Epidermal melanocyte (primary cell): ENCODE data around the gene SUMO4.
"Not testable (repeated sequence)": the region's sequence is repeated elsewhere in the genome, so short reads cannot be mapped to it uniquely, and the experiment has no call there.

ENCODE experiments used
- DNase-seq: peaks from one replicate; pipeline ENCODE4 v3.0.0; 2011; ENCODE audit warnings: low spot score; ENCODE audit not compliant: insufficient read length

The SUMO4 gene

DNA sequence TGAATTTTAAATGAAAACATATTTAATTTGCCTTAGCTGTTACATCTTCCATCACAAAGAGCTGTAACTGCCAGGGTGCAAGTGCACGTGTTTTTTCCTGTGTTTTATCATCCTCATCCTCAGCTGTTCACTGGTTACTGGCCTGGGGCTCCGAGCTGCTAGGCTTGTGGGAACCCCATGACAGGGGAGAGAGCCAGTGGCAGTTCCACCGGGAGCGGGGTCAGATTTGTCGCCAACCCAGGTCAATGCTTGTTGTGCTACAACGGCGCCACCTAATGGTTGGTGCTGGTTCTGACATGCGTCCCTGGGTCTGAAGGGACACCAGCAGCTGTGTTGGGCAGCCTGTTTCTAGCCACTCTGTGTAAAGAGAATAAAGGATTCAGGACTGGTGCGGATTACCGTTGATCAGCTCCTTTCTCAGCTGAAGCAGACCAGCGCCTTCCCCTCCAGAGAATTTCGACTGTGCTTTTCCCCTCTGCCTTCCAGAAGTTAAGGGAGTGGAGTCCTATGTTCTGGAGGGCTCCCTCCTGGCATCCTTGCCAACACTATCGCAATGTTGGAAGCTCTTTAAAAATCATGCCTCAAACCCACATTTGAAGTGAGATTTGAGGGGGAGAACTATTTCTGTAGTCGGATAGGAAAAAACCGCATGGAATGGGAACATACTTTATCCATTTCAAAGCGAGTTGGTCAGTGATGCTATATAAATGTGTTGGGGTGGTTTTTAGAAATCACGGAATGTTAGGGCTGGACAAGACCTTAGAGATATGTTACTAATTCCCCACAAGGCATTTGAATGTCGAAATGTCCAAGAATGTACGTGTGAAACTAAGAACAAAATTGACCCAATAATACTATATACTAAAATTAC lies 32.1 kb downstream of the SUMO4 start:
- peak; percentile 86 for DNase-seq

DNA sequence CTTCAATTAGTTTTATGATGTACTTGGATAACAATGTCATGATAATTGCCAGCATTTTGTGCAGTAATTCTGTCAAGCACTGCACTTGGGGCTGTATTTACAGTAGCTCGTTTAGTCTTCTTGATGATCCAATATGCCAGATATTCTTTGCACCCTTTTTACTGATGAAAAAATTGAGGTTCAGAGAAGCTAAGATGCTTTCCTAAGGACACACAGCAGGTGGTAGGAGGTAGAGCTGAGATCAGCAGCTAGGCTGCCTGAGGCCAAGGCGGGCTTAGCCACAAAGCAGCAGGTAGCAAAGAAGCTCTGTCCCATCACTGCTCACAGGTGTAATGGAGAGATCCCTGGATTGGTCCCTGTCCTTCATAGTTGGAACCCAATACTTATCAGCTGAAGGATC lies 33.3 kb downstream of the SUMO4 start:
- no peak for DNase-seq

DNA sequence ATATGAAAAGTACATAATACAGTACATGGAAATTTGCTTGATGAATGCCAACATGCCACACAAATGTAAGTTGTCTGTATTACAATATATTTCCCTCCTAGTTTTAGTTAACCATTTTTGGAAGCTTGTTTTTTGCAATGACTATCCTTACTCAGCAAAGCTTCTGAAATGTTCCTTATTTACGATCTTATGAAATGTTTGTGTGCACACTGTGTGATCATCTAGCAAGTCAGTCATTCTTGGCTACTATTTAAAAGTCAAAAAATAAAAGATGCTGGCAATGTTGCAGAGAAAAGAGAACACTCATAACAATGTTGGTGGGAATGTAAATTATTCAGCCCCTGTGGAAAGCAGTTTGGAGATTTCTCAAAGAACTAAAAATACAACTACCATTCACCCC lies 33.8 kb downstream of the SUMO4 start:
- DNase-seq, result no peak

DNA sequence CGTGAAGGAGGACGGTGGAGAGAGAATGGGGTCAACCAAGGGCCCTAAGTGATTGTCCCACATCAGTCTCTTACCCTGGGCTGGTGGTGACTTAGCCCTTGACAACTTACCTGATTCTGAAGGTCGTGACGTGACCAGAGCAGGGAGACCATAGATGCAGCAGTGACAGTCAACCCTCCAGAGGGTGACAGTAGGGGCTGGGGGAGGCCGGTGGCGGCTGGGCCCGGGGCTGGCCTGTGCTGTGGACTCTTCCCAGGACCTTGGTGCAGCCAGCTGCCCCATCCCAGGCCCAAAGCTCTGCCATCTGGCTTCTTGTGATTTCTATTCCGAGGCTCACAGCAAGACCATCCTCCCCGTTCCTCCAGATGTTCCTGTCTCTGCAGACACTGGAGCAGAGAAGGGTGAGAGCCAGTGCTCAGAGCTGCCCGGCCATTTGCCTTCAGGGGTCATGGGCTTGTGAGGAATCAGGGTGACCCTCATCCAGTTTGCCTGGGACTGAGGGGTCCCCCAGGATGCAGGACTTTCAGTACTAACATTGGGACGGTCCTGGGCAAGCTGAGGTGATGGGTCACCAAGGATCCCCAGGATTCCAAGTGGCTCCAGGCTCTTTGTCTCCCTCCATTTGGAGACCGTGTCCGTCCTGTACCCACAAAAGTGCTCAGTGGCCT lies 36.0 kb downstream of the SUMO4 start:
- no peak for DNase-seq

DNA sequence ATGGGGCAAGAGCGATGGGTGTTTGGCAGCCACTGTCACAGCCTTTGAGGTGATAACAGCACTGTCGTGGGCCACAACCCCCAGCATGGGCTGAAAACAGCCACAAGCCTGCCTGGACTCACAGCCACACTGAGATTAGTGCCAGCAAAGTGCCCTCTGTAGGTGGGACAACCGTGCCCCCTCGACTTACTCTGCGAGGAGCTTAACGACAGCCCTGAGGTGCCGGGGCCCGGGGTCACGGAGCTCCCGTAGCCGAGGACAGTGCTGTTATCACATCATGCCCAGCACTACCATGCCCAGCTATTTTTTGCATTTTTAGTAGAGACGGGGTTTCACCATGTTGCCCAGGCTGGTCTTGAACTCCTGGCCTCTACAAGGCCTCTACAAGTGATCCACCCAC lies 36.6 kb downstream of the SUMO4 start:
- DNase-seq, result no peak

DNA sequence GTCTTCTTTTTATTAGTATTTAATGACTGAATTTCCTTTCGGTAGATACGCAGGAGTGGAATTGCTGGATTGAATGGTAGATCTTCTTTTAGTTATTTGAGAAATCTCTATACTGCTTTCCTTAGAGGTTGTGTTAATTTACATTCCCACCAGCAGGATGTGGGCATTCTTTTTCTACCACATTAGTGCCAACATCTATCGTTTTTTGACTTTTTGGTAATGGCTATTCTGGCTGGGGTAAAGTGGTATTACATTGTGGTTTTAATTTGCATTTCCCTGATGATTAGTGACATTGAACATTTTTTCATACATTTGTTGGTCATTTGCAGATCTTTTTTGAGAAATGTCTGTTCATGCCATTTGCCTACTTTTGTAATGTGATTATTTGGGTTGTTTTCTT lies 37.1 kb downstream of the SUMO4 start:
- DNase-seq, result no peak

DNA sequence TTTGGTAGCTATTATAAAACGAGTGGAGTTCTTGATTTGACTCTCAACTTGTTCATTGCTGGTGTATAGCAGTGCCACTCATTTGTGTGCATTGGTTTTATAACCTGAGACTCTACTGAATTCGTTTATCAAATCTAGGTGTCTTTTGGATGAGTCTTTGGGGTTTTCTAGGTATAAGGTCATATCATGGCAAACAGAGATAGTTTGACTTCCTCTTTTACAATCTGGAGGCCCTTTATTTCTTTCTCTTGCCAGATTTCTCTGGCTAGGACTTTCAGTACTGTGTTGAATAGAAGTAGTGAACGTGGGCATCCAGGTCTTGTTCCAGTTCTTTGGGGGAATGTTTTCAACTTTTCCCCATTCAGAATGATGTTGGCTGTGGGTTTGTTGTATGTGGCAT lies 38.8 kb downstream of the SUMO4 start:
- DNase-seq, result no peak

DNA sequence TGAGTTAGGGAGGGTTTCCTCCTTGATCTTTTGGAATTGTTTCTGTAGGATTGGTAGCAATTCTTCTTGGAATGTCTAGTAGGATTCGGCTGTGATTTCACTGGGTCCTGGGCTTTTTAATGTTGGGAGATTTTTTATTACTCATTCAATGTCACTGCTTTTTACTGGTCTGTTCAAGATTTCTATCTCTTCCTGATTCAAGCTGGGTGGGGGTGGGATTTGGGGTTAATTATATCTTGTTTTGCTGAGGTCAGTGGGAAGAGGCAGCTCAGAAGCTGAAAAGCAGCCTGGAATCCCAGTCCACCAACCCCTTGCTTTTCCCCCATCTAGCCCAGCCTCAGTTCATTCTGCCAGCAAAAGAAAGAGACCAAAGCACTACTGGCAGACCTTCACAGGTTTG lies 39.6 kb downstream of the SUMO4 start:
- no peak for DNase-seq

DNA sequence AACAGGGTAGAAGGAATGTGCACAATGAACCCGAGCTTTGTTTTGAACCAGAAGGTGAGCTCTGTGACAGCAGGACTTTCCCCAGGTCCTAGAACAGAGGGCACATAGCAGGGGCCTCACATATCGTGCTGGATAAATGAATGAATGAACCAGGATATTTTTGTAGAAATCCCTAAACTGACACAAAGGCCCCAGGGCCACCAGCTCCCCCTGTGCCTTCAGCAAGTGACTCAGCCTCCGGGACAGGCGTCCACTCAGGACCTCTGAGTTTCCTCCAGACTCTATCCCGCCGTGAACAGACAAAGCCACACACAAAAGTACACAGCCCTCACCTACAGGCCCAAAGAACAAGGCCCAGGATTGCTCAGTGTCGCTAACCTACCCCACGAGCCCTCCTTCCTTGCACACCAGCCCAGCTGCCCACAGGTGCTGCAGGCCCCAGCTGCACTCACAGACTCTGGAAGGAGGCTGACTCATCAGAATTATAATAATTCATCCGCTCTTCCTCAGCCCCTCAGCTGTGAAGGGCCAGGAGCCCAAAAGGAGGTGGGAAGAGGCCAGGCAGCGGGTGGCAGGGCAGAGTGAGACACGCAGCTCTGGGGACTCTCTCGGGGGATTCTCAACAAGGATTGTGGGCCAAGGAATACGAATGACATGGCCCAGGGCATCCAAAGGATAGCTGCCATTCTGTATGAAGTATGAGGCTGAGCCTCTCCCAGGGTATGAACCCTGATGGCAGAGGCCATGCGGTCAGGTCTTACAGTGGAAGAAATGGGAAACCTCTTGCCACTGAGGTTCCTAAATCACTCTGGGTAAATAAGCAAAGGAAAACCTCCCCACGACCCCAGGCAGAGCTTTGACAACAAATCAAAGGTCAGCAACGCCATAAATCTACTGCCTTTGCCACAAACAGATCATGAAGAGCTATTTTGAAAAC lies 40.9 kb downstream of the SUMO4 start:
- DNase-seq, result no peak

DNA sequence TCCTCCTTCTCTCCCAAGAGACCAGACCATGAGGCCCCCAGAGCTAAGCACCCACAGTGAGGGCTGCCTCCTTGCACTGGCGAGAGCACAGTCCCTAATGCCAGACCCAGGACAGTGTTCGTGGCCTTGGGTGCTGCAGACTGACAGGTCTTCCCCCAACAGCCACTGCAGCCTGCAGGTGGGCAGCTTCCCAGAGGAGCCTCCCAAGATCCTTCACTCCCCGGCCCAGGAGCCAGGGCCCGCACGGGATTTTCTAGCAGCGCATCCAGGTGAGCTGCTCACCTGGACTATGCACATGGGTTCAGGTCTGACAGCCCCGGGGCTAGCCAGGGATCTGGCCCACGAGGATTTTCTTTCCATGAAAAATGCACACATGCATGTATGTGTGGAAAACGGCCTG lies 41.7 kb downstream of the SUMO4 start:
- DNase-seq, result no peak

DNA sequence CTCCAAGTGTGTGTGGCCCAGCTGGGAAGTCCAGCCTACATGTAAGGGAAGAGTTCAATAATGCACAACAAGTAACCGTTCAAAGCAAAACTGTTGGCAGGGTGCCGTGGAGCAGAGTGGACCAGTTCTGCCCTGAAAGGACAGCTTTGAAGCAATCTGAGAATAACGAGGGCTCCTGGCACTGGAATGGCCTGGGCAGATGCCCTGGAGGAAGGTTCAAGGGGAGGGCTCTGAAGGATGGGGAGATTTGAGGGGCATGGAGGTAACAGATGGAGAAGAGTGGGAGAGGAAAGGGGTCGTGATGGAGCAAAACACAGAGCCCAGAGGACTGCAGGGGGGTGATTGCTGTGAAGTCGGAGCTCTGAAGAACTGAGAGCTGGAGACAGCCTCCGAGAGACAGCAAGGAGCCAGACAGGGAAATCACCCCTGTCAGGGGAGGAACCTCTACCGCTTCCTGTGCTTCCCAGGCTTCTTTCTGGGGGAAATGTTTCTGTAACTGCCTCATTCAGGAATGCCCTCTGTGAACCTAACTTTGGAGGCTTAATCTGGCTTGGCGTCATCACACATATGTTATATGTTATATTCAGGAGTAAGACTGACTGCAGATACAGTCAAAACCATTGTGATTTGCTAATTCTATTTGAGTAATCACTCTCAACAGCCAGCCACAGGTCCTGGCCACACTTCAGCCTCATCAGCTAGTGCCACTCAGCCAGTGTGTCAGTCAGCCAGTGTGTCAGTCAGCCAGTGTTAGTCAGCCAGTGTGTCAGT lies 43.5 kb downstream of the SUMO4 start:
- no peak for DNase-seq

DNA sequence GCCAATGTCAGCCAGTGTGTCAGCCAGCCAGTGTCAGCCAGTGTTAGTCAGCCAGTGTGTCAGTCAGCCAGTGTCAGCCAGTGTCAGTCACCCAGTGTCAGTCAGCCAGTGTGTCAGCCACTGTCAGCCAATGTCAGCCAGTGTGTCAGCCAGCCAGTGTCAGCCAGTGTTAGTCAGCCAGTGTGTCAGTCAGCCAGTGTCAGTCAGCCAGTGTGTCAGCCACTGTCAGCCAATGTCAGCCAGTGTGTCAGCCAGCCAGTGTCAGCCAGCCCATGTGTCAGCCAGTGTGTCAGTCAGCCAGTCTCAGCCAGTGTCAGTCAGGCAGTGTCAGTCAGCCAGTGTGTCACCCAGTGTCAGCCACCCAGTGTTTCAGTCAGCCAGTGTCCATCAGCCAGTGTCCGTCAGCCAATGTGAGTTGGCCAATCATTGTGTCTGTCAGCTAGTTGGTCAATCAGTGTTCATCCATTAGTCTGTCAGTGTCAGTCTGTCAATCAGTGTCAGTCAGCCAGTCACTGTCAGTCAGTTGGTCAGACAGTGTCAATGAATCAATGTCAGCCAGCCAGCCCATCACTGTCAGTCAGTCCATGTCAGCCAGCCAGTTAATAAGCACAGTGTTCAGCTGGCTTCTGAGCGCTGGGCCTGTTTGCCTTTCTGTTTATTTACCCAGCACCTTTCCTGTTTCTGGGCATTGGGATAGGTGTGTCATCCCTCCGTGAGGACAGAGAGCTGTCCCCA lies 44.5 kb downstream of the SUMO4 start:
- not testable (repeated sequence) for DNase-seq

DNA sequence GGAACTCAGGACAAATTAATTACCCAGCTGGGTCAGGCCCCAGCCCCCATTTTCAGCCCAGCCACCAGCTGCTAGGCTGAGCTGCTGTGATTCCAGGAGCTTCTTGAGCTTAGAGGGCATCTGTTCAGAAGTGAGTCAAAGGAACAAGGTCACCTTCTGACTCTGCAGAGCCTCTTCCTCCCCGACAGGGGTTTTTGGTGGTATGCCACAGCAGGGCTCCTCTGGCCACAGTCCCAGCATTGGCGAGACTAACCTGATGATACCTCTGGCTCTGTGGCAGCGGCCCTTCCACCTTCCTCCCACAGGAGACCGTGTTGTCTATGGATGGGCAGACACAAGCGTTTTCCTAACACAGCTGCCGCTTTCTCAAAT lies 45.0 kb downstream of the SUMO4 start:
- no peak for DNase-seq

DNA sequence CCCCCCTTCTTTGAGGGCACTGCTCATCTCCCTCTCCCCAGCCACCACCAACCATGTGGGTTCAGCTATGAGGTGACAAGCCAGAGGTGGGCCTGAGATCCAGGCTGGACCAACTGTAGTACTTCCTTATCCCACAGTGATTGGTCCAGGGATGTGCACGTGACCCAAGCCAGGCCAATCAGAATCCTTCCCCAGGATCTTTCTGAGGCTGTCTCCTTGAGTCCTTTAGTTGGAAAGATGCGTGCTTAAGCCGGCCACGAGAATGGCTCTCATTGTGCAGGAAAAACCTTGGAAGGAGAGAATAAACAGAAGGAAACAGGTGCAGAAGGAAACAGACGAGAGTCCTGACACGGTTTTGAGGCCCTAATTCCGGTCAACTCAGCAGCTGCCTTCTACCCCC lies 45.5 kb downstream of the SUMO4 start:
- no peak for DNase-seq

DNA sequence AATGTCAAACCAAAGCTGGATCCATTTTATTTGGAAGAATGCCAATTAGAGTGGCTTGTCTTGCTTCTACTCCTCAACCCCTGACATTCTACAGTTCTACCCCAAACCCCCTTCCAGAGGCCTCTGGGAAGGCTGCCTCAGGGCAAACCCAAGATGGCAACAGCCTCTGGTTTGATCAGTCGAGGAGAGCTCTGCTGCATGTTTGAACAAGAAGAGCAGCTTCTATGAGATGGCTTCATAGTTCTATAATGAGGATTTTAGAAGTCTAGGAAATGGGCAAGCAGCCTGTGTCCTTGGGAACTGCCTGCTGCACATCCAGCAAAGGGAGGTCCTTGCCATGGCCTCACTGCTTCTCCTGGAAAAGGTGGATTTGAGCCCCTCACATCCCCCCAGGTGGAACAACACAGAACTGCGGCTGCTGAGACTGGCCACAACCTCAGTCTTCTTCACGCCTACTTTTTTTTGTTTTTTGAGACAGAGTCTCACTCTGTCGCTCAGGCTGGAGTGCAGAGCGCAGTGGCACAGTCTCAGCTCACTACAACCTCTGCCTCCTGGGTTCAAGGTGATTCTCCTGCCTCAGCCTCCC lies 46.8 kb downstream of the SUMO4 start:
- no peak for DNase-seq

DNA sequence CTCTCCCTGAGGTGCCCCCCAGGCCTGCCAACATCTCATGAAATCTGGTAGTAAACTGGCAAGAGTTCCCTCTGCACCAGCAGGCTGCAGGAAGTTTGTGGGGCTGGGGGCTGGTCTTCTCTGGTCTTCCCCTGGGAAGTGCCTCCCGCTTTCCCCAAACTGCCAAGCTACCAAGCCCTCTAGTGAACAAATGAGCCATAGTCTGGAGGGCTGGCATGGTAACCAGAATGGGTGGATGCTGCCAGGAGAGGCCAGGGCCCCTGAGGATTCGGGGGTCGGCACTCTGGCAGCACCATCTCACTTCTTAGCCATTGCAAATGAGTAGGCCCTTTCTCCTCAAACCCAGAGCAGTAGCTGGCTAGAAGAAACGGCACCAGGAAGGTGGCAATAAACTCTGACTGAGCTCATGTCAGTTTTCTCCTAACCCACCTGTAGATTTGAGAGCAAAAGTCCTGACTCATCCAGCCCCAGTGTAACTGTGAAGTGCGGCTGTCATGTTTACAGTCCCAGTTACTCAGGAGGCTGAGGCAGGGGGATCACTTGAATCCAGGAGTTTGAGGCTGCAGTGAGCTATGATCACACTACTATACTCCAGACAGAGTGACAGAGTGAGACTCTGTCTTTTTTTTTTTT lies 48.9 kb downstream of the SUMO4 start:
- no peak for DNase-seq

DNA sequence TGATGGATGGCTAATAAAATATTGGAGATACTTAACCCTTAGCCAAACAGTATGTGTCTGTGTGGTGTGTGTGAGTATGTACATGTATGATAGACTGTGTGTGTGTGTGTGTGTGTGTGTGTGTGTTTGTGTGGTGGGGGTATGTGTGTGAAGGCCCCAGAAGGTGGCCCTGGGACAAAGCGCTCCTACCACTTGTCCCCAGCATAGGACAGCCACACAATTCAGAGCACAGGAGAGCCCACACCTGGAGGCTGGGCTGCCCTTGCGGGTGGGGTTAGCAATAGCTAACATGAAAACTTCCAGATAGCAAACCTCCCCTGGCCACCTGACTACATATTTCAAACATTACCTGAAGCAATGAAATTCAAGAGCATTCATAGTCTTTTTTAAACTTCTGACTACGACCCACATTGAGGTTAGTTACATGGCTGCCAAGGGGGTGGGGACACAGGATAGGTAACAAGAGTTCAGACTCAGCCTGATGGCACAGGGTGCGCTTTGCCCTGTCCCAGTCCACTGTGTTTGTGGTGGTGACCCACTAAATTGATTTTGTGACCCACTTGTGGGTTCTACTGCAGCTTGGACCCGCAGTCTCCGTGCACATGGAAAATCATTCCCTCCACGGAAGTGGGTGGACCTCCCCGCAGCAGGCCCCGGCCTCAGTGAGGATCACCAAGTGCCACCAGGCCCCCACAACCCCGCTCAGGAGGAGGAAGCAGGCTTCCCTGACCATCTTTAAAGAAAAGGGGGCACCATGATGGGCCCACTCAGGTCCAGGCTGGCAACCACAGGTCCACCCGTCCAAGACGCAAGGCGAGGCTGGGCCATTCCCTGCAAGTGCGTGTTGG lies 50.0 kb downstream of the SUMO4 start:
- no peak for DNase-seq
